ENCODE results near the gene PPARA. TPM values are rescaled to one million over a fixed set of nuclear protein-coding genes. Genes with fewer than 3 reads are reported as not detected.

The PPARA gene
- total and polyA plus RNA-seq, 2 of the 4 experiments (the other 2 are of a cell fraction): 3.1 to 7.0 TPM

- no peak overlapping the region for H3K14ac ChIP-seq (replicated peaks; ENCODE audit: low read depth, low read length)
- in situ Hi-C loops (cut with MboI; ENCODE audit: low sequenced_read_pairs): no loop called here
Observed at GRCh38 chr22:46229701-46230100, 79.4 kb downstream of the PPARA start.

More at GRCh38 chr22:46229701-46230100, 79.4 kb downstream of the PPARA start:
- no peak overlapping the region for H3K9ac ChIP-seq (ENCODE audit: low read depth, low read length)
- ChIA-PET POLR2A (ENCODE audit: unreplicated experiment) (interaction anchor here (0.6 kb wide), 1 partner anchor 20 kb away, joined by 3 read pairs; no protein-coding TSS in a partner anchor), CTCF (interaction anchor here (0.8 kb wide), 1 partner anchor 68 kb away, joined by 4 read pairs; no protein-coding TSS in a partner anchor)
- H3K23ac ChIP-seq (ENCODE audit: low read depth, low read length): no peak overlapping the region
- H3K36me3 ChIP-seq (ENCODE audit: control insufficient read depth, insufficient read depth, low read length): peaks cover 12% of the 10 kb centered on the region
- H3K27ac ChIP-seq (ENCODE audit: insufficient read depth, low read length): no peak overlapping the region
- H4K8ac ChIP-seq (ENCODE audit: low read depth in 2 of 2, low read length in 2 of 2): no peak overlapping the region
- dilution Hi-C loops (cut with HindIII; ENCODE audit: low sequenced_read_pairs, unreplicated experiment): no loop called here
- no peak overlapping the region for H2BK20ac ChIP-seq (ENCODE audit: low read depth, low read length)
- H2BK120ac ChIP-seq (ENCODE audit: low read depth, low read length): no peak overlapping the region
- H3K4me3 ChIP-seq (ENCODE audit: insufficient read depth, low read depth, low read length): no peak overlapping the region
- no peak overlapping the region for H3K4ac ChIP-seq (ENCODE audit: low read depth, low read length)
- no peak overlapping the region for H3K56ac ChIP-seq (ENCODE audit: extremely low read depth, insufficient read depth, low read length)
- no peak overlapping the region for H4K5ac ChIP-seq (ENCODE audit: low read depth, low read length)
- H3K27me3 ChIP-seq (ENCODE audit: control insufficient read depth, insufficient read depth, low read length): no peaks in the 10 kb centered on the region
- no peak overlapping the region for H3K4me2 ChIP-seq (ENCODE audit: low read depth, low read length)
- no peaks in the 10 kb centered on the region for H3K79me1 ChIP-seq (ENCODE audit: low read depth in 1 of 2, low read length in 2 of 2)
- BruUV-seq (replicated peaks): no TSS peak
- no peak overlapping the region for H4K91ac ChIP-seq (ENCODE audit: insufficient read depth, low read depth, low read length)
- H2AK5ac ChIP-seq (ENCODE audit: low read depth, low read length): no peak overlapping the region
- DNase-seq (peak; percentile 43), ATAC-seq (ENCODE audit: low read depth) (peak; percentile 75)
- H3K9me1 ChIP-seq (ENCODE audit: insufficient read depth, low read length): peaks cover 21% of the 10 kb centered on the region
- H3K18ac ChIP-seq (ENCODE audit: low read depth, low read length): no peak overlapping the region
- H2AFZ ChIP-seq (replicated peaks; ENCODE audit: low read length, poor library complexity): no peak overlapping the region
- peaks cover 3% of the 10 kb centered on the region; the same call in 1 of the 2 replicates for H4K20me1 ChIP-seq (ENCODE audit: insufficient read depth, low read length)
- no peak overlapping the region for H2BK15ac ChIP-seq (ENCODE audit: low read depth, low read length)
- TF ChIP-seq ELK1 (IDR thresholded peaks at IDR 0.05; ENCODE audit: borderline replicate concordance, low read depth, low read length): no peak
- TF ChIP-seq CEBPB (IDR thresholded peaks at IDR 0.05; ENCODE audit: low read depth, low read length): peak; percentile 31; the same call in 1 of the 2 replicates
- TF ChIP-seq SMC3 (IDR thresholded peaks at IDR 0.05; ENCODE audit: low read depth, low read length): no peak
- TF ChIP-seq USF2 (IDR thresholded peaks at IDR 0.05; ENCODE audit: low read depth, low read length): no peak
- no peak for TF ChIP-seq MXI1 (IDR thresholded peaks at IDR 0.05; ENCODE audit: borderline replicate concordance, low read depth, low read length)
- no peak for TF ChIP-seq RCOR1 (IDR thresholded peaks at IDR 0.05; ENCODE audit: insufficient replicate concordance, low read length)
- intact Hi-C loops (cut with micrococcal nuclease): loop anchor here (2.0 kb wide), 1 partner anchor 79 kb away; the partner anchor contains the start of gene PPARA
- no peak overlapping the region for H2AK9ac ChIP-seq (replicated peaks; ENCODE audit: low read depth, low read length, poor library complexity)
- no peaks in the 10 kb centered on the region for H3K9me3 ChIP-seq (ENCODE audit: control insufficient read depth, insufficient read depth, low read length)
- peaks cover 3% of the 10 kb centered on the region; the same call in 1 of the 2 replicates for H3K4me1 ChIP-seq (ENCODE audit: control insufficient read depth, insufficient read depth, low read length)
- WGBS, 2 experiments (ENCODE audit: extremely low coverage in 2 of 2, insufficient read length in 1 of 2): 90% methylated on average over 3 of the region's 8 CpGs; no CpG with 5 or more reads in 1 of the 2 experiments
- H2BK5ac ChIP-seq (ENCODE audit: low read depth, low read length, poor library complexity, severe bottlenecking): no peak overlapping the region

Measured in IMR-90 (cell line).